Skeletal muscle satellite cell (primary cell): ENCODE results near the gene DCHS1.
A peak's percentile ranks its signal among the peaks of the same experiment; 100 is the strongest.

ENCODE experiments used
- H3K27me3 ChIP-seq: 2 replicates; pipeline ENCODE4 v1.7.0; 2013; ENCODE audit warnings: low read length; ENCODE audit not compliant: control insufficient read depth, insufficient read depth
- H3K36me3 ChIP-seq: 2 replicates; pipeline ENCODE4 v1.7.0; 2013; ENCODE audit warnings: mild to moderate bottlenecking, control low read depth, low read length; ENCODE audit not compliant: insufficient read depth
- H3K4me1 ChIP-seq: 2 replicates; pipeline ENCODE4 v1.7.0; 2013; ENCODE audit warnings: low read length; ENCODE audit not compliant: control insufficient read depth, insufficient read depth
- H3K4me2 ChIP-seq: 2 replicates; pipeline ENCODE4 v1.7.0; 2013; ENCODE audit warnings: mild to moderate bottlenecking, low read length
- H3K4me3 ChIP-seq: 2 replicates; pipeline ENCODE4 v1.7.0; 2013; ENCODE audit warnings: low read length
- H3K9ac ChIP-seq: 2 replicates; pipeline ENCODE4 v1.7.0; 2013; ENCODE audit warnings: mild to moderate bottlenecking, low read depth, low read length, moderate library complexity
- H3K9me3 ChIP-seq: replicated peaks from 2 replicates; pipeline ENCODE4 v1.7.0; 2013; ENCODE audit warnings: mild to moderate bottlenecking, control low read depth, low read length

DCHS1 gene

DNA sequence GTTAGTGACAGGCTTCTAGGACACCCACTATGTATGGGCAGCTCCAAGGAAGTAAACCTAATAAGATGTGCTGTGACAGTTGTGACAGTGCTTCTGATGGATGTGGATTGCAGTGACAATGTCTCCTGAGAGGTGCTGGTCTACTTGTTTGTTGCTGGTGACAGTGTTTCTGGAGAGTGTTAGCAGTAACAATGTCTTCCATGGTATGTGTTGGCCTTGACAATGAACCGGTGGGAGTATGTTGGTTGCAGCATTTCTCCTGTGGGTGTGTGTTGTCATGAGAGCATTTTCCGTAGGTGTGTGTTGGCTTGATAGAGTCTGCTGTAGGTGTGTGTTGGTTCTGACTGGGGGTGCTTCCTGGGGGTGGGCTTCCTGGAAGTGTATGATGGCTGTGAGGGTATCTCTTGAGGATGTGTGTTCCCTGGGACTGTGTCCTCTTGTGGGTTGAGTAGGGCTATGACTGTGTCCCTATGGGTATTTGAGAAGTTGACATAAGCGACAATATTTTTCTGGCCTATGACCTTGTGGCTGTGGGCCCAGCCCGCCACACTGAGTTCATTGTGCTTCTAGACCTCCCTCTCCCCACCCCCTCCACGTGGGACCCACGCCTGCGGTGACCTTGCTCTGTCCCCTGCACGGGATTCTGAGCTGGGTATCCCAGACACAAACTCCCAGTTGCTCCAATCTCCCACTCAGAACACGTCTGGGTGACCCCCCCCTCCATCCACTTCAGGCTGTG lies 1.2 kb downstream of the DCHS1 start:
- peaks cover 3% of the 10 kb centered on the region for H3K4me1 ChIP-seq
- H3K4me3 ChIP-seq: peak overlapping the region; percentile 49
- H3K9ac ChIP-seq: no peak overlapping the region
- H3K9me3 ChIP-seq: no peaks in the 10 kb centered on the region
- H3K36me3 ChIP-seq: no peaks in the 10 kb centered on the region
- no peak overlapping the region for H3K4me2 ChIP-seq
- peaks cover 89% of the 10 kb centered on the region for H3K27me3 ChIP-seq

- H3K4me2 ChIP-seq: no peak overlapping the region
- H3K4me1 ChIP-seq: peaks cover 3% of the 10 kb centered on the region
- no peak overlapping the region for H3K4me3 ChIP-seq
- H3K36me3 ChIP-seq: no peaks in the 10 kb centered on the region
- H3K9ac ChIP-seq: no peak overlapping the region
- H3K27me3 ChIP-seq: peaks cover 89% of the 10 kb centered on the region
- no peaks in the 10 kb centered on the region for H3K9me3 ChIP-seq
These were observed 2.0 kb downstream of the DCHS1 start for GRCh38 chr11:6653656-6654055.

DNA sequence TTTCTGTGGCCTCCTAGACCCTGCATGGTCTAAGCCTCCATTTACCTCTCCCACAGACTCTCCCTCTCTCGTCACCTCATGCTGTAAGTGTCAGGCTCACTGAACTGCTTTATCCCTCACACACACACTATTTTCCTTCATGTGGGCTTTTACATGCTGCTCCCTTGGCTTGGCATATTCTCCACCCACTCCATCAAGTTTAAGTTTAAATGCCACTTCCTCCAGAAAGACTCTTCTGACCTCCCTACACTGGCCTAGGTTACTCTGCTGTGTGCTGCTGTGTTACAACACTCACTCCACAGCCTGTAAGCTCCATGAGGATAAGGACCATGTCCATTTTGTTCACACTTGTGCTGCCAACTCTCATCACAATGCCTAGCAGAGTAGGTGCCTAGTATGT lies 2.5 kb downstream of the DCHS1 start:
- Histone ChIP-seq H3K4me3 (no peak overlapping the region), H3K4me1 (peaks cover 3% of the 10 kb centered on the region), H3K9ac (no peak overlapping the region), H3K9me3 (no peaks in the 10 kb centered on the region), H3K4me2 (no peak overlapping the region), H3K27me3 (peaks cover 90% of the 10 kb centered on the region), H3K36me3 (no peaks in the 10 kb centered on the region)

DNA sequence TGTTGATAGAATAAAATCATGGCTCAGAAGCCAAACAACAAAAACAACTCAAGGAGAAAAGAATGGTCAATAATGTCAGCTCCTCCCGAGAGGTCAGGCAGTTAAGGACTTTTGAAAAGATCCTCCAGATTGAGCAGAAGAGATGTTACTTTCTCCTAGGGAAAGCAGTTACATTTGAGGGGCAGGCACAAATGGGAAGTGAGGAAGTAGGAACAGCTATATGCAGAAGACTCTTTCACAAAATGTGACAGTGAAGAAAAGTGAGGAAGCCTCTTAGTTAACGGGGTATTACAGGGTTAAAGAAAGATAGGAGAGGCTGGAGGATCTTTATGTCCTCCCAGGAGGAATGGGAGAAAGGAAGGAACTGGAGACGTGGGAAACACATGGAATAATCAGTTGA lies 3.4 kb downstream of the DCHS1 start:
- Histone ChIP-seq H3K9me3 (no peaks in the 10 kb centered on the region), H3K4me3 (no peak overlapping the region), H3K36me3 (no peaks in the 10 kb centered on the region), H3K4me2 (no peak overlapping the region), H3K4me1 (peaks cover 7% of the 10 kb centered on the region), H3K27me3 (peaks cover 88% of the 10 kb centered on the region), H3K9ac (no peak overlapping the region)

GRCh38 chr11:6650980-6651379 lies 4.6 kb downstream of the DCHS1 start:
- Histone ChIP-seq H3K27me3 (peaks cover 76% of the 10 kb centered on the region), H3K36me3 (no peaks in the 10 kb centered on the region), H3K9me3 (no peaks in the 10 kb centered on the region), H3K9ac (no peak overlapping the region), H3K4me2 (no peak overlapping the region), H3K4me3 (no peak overlapping the region), H3K4me1 (peaks cover 19% of the 10 kb centered on the region)

- Histone ChIP-seq H3K9ac (no peak overlapping the region), H3K27me3 (peaks cover 76% of the 10 kb centered on the region), H3K4me2 (no peak overlapping the region), H3K4me1 (peaks cover 24% of the 10 kb centered on the region), H3K36me3 (no peaks in the 10 kb centered on the region), H3K9me3 (no peaks in the 10 kb centered on the region), H3K4me3 (no peak overlapping the region)
These were observed 5.5 kb downstream of the DCHS1 start for GRCh38 chr11:6650104-6650503.

- H3K9me3 ChIP-seq: no peaks in the 10 kb centered on the region
- H3K36me3 ChIP-seq: no peaks in the 10 kb centered on the region
- H3K4me1 ChIP-seq: peaks cover 20% of the 10 kb centered on the region
- H3K4me2 ChIP-seq: no peak overlapping the region
- H3K27me3 ChIP-seq: peaks cover 76% of the 10 kb centered on the region
- no peak overlapping the region for H3K4me3 ChIP-seq
- H3K9ac ChIP-seq: no peak overlapping the region
These were observed 7.1 kb downstream of the DCHS1 start for GRCh38 chr11:6648501-6648900.

DNA sequence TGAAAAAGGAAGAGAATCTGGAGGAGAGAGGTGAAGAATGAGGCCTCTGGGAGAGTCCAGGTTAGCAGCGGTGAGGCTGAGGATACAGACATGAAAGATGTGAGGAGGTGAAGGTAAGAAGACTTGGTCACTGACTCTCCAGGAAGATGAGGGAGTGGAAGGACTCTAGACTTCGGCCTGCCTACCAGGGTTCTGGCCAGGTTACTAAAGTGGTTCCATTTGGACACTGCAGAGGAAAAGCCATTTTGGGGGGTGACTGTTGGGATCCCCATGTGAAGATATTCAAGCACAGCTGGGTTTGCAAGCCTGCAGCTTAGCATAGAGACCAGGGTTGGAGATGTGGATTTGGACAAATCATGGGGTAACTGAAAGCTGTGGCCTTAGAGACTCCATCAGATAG lies 7.8 kb downstream of the DCHS1 start:
- Histone ChIP-seq H3K4me3 (no peak overlapping the region), H3K4me1 (peaks cover 20% of the 10 kb centered on the region), H3K27me3 (peaks cover 76% of the 10 kb centered on the region), H3K4me2 (no peak overlapping the region), H3K9ac (no peak overlapping the region), H3K36me3 (no peaks in the 10 kb centered on the region), H3K9me3 (no peaks in the 10 kb centered on the region)

GRCh38 chr11:6646918-6647679 lies 8.5 kb downstream of the DCHS1 start:
- no peaks in the 10 kb centered on the region for H3K9me3 ChIP-seq
- peaks cover 72% of the 10 kb centered on the region for H3K27me3 ChIP-seq
- H3K9ac ChIP-seq: no peak overlapping the region
- no peak overlapping the region for H3K4me2 ChIP-seq
- no peaks in the 10 kb centered on the region for H3K36me3 ChIP-seq
- peaks cover 20% of the 10 kb centered on the region for H3K4me1 ChIP-seq
- no peak overlapping the region for H3K4me3 ChIP-seq

- Histone ChIP-seq H3K4me2 (peak overlapping the region; percentile 21), H3K4me3 (peak overlapping the region; percentile 1), H3K4me1 (peaks cover 20% of the 10 kb centered on the region)
These were observed 9.1 kb downstream of the DCHS1 start for GRCh38 chr11:6646576-6646917.

DNA sequence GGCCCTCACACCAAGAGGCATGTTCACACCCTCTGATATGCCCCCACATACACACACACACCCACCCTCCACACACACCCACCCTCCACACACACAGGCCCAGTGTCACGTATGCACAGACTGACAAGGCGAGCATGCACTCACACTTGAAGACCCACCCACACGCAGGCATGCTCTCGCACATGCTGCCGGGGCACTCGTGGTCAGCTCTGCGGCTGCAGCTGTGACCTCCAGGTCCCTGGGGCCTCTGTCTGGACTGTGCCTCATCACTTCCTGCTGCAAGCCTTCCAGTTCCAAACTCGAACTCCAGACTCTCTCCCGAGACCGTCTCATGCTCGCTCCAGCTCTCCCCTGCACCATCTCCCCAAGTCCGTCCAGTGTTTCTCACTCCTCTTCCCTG lies 9.5 kb downstream of the DCHS1 start:
- Histone ChIP-seq H3K4me1 (peaks cover 20% of the 10 kb centered on the region), H3K9ac (no peak overlapping the region), H3K27me3 (peaks cover 64% of the 10 kb centered on the region), H3K4me3 (peak overlapping the region; percentile 1), H3K9me3 (no peaks in the 10 kb centered on the region), H3K4me2 (peak overlapping the region; percentile 21), H3K36me3 (no peaks in the 10 kb centered on the region)

More at GRCh38 chr11:6646576-6646917, 9.1 kb downstream of the DCHS1 start:
- Histone ChIP-seq H3K9me3 (no peaks in the 10 kb centered on the region), H3K27me3 (peaks cover 67% of the 10 kb centered on the region), H3K9ac (no peak overlapping the region), H3K36me3 (no peaks in the 10 kb centered on the region)

- no peak overlapping the region for H3K4me3 ChIP-seq
- no peaks in the 10 kb centered on the region for H3K9me3 ChIP-seq
- no peak overlapping the region for H3K9ac ChIP-seq
- peaks cover 34% of the 10 kb centered on the region for H3K27me3 ChIP-seq
- peaks cover 26% of the 10 kb centered on the region for H3K4me1 ChIP-seq
- H3K4me2 ChIP-seq: no peak overlapping the region
- H3K36me3 ChIP-seq: no peaks in the 10 kb centered on the region
These were observed 12.7 kb downstream of the DCHS1 start for GRCh38 chr11:6642957-6643356.
